Measurements from ENCODE around the gene MYMX.
"Not testable (repeated sequence)": the region's sequence is repeated elsewhere in the genome, so short reads cannot be mapped to it uniquely, and the experiment has no call there.

The MYMX gene

DNA sequence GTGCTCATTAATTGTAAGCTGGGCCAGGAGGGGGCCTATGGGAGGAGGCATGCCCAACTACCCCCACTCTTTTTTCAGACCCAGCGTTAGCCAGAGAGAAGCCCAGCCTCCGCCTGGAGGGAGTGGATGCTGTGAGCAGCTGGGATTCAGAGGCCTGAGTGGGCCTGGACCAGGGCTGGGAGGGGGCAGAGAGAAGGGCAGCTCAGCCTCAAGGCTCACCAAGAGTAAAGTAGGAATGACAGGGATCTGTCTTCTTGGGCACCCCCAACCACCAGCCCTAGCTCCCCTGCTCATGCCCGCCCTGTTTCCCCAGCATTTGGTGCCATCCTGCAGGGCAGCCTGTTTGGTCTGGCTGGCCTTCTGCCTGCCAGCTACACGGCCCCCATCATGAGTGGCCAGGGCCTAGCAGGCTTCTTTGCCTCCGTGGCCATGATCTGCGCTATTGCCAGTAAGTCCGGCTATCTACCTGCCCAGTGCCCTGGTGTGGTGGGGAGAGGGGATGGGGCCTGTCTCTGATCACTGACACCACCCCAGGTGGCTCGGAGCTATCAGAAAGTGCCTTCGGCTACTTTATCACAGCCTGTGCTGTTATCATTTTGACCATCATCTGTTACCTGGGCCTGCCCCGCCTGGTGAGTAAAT, 13.4 kb downstream of the MYMX start:
- DNase-seq (ENCODE audit: extremely low read depth in 1 of 2, low read depth in 1 of 2), result no peak

GRCh38 chr6:44231426-44231825, 14.7 kb downstream of the MYMX start:
- not testable (repeated sequence) for DNase-seq (ENCODE audit: extremely low read depth in 1 of 2, low read depth in 1 of 2)

GRCh38 chr6:44232676-44233566, 16.2 kb downstream of the MYMX start:
- DNase-seq (ENCODE audit: extremely low read depth in 1 of 2, low read depth in 1 of 2), result no peak

DNA sequence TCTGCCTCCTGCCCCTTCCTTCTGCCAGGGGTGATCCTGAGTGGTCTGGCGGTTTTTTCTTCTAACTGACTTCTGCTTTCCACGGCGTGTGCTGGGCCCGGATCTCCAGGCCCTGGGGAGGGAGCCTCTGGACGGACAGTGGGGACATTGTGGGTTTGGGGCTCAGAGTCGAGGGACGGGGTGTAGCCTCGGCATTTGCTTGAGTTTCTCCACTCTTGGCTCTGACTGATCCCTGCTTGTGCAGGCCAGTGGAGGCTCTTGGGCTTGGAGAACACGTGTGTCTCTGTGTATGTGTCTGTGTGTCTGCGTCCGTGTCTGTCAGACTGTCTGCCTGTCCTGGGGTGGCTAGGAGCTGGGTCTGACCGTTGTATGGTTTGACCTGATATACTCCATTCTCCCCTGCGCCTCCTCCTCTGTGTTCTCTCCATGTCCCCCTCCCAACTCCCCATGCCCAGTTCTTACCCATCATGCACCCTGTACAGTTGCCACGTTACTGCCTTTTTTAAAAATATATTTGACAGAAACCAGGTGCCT, 16.9 kb downstream of the MYMX start:
- no peak for DNase-seq (ENCODE audit: extremely low read depth in 1 of 2, low read depth in 1 of 2)

DNA sequence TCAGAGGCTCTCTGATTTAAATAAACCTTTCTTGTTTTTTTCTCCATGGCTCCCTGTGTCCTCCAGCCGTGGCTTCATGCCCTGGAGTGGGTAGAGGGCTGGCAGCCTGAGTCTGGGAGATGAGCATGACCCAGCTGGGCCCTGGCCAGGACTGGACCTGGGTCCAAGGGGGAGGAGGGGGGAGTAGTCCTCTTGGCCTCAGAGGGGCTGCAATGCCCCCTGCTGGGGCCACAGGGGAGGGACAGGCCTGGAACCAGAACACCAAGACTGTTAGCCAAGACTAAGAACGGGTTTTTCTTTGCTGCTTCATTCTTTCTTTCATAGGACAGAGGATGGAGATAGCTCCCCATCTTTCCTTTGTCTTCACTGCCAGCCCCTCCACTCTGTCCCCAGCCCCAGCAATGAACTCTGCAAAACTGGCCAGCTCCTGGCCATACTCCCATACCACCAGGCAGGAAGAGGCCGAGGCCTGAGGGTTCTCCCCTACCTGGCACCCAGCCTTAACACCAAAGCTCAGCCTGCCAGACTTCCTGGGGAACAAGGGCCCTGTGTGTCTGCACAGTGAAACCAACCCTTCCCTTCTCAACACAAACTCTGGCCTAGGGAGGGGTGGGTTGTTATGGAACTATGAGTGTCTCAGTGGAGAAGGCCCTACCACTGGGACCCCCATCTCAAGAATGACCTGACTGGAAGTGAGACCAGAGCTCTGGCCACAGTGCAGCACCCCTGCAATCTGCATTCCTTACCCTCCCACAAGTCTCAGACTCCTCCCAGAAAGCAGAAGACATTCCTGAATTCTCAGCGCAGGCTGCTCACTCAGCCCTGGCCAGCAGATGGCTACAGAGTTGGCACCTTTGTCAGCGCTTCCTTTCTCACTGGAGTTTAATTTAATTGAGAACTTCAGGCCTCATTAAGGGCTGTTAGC, 17.6 kb downstream of the MYMX start:
- DNase-seq (ENCODE audit: extremely low read depth in 1 of 2, low read depth in 1 of 2), result no peak

DNA sequence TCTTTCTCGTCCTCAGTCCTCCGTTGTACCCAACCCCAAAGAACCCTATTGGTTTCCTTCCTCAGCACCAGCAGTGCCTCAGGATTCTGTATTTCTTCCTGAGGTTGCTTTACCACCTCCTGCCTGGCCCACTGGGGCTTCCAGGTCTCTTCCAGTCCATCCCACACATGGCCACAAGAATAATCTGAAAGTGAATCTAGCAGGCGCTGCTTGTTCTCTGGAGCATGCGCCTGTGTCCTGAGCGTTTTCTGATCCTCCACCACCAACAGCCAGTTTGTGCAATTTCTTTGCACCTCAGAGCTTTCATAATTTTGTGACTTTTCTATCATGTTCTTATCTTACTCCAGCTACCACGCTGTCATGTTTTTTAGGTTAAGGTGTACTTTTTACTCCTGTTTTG, 18.5 kb downstream of the MYMX start:
- DNase-seq (ENCODE audit: extremely low read depth in 1 of 2, low read depth in 1 of 2), result no peak

DNA sequence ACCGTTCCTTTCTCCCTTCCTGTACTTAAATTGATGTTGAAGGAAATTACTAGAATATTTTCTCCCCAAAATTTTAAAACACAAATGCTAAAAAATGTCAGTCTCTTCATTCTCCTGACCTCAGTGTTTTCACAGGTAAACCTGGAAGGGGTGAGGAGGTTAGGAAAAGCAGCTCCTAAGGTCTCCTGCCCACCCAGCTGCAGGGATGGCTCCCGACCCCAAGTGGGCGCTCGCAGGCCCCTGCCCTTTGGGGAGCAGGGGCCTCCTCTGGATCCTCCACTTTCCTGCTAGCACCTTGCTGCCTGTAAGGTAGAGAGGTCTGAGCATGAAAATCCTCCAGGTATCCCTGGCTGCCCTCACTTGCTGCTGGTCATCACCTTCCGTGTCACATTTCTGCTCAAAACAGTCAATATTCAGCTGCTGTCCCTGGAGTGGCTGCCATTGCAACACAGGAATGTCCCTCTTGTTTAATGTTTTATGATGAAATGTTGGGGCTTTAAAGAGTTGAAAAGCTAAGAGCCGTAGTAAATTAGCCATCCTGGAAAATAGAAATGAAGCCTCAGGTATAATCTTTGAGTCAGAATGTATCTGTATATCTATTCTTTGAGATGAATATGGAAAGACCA, 19.3 kb downstream of the MYMX start:
- no peak for DNase-seq (ENCODE audit: extremely low read depth in 1 of 2, low read depth in 1 of 2)

- peak in 1 of 2 donors; percentile 80 for DNase-seq (ENCODE audit: extremely low read depth in 1 of 2, low read depth in 1 of 2)
Observed at GRCh38 chr6:44237021-44237812, 20.5 kb downstream of the MYMX start.

GRCh38 chr6:44237813-44238433, 21.2 kb downstream of the MYMX start:
- peak; percentile 60 to 84 for DNase-seq (ENCODE audit: extremely low read depth in 1 of 2, low read depth in 1 of 2)

GRCh38 chr6:44238687-44239350, 22.1 kb downstream of the MYMX start:
- DNase-seq (ENCODE audit: extremely low read depth in 1 of 2, low read depth in 1 of 2), result no peak

GRCh38 chr6:44243345-44243744, 26.6 kb downstream of the MYMX start:
- DNase-seq (ENCODE audit: extremely low read depth in 1 of 2, low read depth in 1 of 2), result no peak

GRCh38 chr6:44245391-44245911, 28.7 kb downstream of the MYMX start:
- DNase-seq (ENCODE audit: extremely low read depth in 1 of 2, low read depth in 1 of 2), result no peak

- peak; percentile 80 to 83 for DNase-seq (ENCODE audit: extremely low read depth in 1 of 2, low read depth in 1 of 2)
Observed at GRCh38 chr6:44245912-44246662, 29.4 kb downstream of the MYMX start.

DNA sequence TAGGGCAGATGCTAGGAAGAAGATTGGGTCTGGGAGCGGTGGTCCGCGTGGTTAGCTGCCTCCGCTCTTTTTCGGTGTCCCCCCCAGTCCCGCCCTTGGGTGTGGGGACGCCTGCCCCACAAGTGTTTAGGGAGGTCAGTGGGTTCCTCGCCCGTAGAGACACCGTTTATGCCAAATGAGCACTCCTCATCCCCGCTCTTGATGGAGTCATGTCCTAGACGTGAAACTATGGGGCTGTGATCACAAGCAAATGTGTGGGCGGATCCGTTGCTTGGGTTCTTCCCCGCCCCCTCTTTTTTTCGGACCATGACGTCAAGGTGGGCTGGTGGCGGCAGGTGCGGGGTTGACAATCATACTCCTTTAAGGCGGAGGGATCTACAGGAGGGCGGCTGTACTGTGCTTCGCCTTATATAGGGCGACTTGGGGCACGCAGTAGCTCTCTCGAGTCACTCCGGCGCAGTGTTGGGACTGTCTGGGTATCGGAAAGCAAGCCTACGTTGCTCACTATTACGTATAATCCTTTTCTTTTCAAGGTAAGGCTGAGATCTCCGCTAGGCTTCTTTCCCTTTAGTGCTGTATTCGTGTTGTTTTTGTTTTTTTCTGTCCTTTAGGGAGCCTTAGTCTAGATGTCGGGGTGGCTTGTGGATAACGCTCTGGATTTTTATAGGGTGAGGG, 30.1 kb downstream of the MYMX start, which contains the start of gene HSP90AB1:
TSS of gene HSP90AB1 (plus strand) at position 439 of the 675 bp plus-strand sequence. CDS start 1,529 bp downstream, outside the sequence.
- DNase-seq (ENCODE audit: extremely low read depth in 1 of 2, low read depth in 1 of 2), result peak; percentile 90 to 97

- DNase-seq (ENCODE audit: extremely low read depth in 1 of 2, low read depth in 1 of 2), result peak; percentile 71 to 82
Observed at GRCh38 chr6:44247338-44248302, 30.9 kb downstream of the MYMX start.

DNA sequence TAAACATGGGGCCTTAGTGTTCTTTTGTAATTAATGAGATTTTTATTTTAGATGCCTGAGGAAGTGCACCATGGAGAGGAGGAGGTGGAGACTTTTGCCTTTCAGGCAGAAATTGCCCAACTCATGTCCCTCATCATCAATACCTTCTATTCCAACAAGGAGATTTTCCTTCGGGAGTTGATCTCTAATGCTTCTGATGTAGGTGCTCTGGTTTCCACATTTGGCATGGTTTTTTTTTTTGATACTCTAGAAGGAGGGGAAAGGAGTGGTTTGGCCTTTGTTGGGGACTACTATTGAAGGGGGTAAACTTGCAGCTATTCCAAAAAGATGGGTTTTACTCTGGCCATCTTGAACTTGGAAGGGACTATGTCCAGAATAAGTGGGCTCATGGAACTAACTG, 31.9 kb downstream of the MYMX start:
- DNase-seq (ENCODE audit: extremely low read depth in 1 of 2, low read depth in 1 of 2), result no peak

Measured in stimulated activated CD8-positive, alpha-beta memory T cell treated with anti-CD3 and anti-CD28 coated beads, Interleukin-7, amount 100 ng/mL, for 48 hours (primary cell).